ENCODE results near the gene DIP2A. TPM values are rescaled to one million over a fixed set of nuclear protein-coding genes. Genes with fewer than 3 reads are reported as not detected.
"Not testable (repeated sequence)": the region's sequence is repeated elsewhere in the genome, so short reads cannot be mapped to it uniquely, and the experiment has no call there.

DIP2A gene
- total RNA-seq, 2 experiments from 2014 or later, result 52.9 to 53.2 TPM

DNA sequence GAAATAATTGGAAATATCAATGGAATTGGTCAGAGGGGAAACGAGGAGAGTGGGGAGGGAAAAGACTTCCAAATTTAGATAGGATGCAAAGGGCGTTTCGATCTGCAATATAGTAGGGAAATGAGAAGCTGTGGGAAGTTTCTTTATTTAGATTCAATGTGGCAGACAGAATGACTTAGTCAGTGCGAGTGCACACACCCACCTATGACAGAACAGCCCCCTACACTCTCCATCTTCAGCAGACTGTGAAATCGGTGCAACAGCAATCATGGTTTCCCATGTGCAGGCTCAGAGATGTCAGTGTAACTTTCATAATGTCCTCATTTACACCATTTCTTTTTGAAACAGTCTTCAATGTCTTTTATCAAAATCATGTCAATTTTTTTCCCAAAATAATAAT is 46.0 kb downstream of the DIP2A start:
- ChIA-PET CTCF (interaction anchor here (0.9 kb wide), 1 partner anchor 11 kb away, joined by 3 read pairs; no protein-coding TSS in a partner anchor), POLR2A (interaction anchor here (0.7 kb wide), 1 partner anchor 46 kb away, joined by 3 read pairs; no protein-coding TSS in a partner anchor)
- Mint-ChIP-seq H3K4me1 (peaks cover 50% of the 10 kb centered on the region), H3K9me3 (no peaks in the 10 kb centered on the region), H3K36me3 (ENCODE audit: low read depth) (peaks cover 48% of the 10 kb centered on the region), H3K27me3 (no peaks in the 10 kb centered on the region), H3K4me3 (no peak overlapping the region), H3K27ac (peak overlapping the region; percentile 34)
- no peak for DNase-seq

- ChIA-PET POLR2A (no interaction called here), CTCF (no interaction called here)
- no peak for DNase-seq
- Mint-ChIP-seq H3K27me3 (no peaks in the 10 kb centered on the region), H3K4me3 (no peak overlapping the region), H3K27ac (no peak overlapping the region), H3K36me3 (ENCODE audit: low read depth) (peaks cover 65% of the 10 kb centered on the region), H3K9me3 (no peaks in the 10 kb centered on the region), H3K4me1 (peaks cover 33% of the 10 kb centered on the region)
These were observed 48.9 kb downstream of the DIP2A start for GRCh38 chr21:46507562-46507961.

- Mint-ChIP-seq H3K36me3 (ENCODE audit: low read depth) (peaks cover 58% of the 10 kb centered on the region), H3K27me3 (no peaks in the 10 kb centered on the region), H3K9me3 (no peaks in the 10 kb centered on the region), H3K27ac (no peak overlapping the region), H3K4me1 (peaks cover 19% of the 10 kb centered on the region), H3K4me3 (no peak overlapping the region)
- CTCF ChIA-PET, result no interaction called here
- POLR2A ChIA-PET, result interaction anchor here (3.6 kb wide), 1 partner anchor 10 kb away, joined by 12 read pairs; no protein-coding TSS in a partner anchor
- no peak for DNase-seq
These were observed 51.2 kb downstream of the DIP2A start for GRCh38 chr21:46509741-46510502.

GRCh38 chr21:46515109-46515508 is 56.4 kb downstream of the DIP2A start:
- Mint-ChIP-seq H3K36me3 (ENCODE audit: low read depth) (peaks cover 67% of the 10 kb centered on the region), H3K27me3 (no peaks in the 10 kb centered on the region), H3K4me1 (peaks cover 17% of the 10 kb centered on the region), H3K27ac (peak overlapping the region; percentile 52), H3K9me3 (no peaks in the 10 kb centered on the region), H3K4me3 (no peak overlapping the region)
- DNase-seq, result no peak
- ChIA-PET POLR2A (interaction anchor here (1.2 to 1.4 kb wide), 2 partner anchors 14 to 57 kb away, joined by 3 to 4 read pairs; no protein-coding TSS in a partner anchor), CTCF (interaction anchor here (1.0 kb wide), 1 partner anchor 11 kb away, joined by 3 read pairs; no protein-coding TSS in a partner anchor)

GRCh38 chr21:46516068-46516467 is 57.4 kb downstream of the DIP2A start:
- CTCF ChIA-PET, result interaction anchor here (1.0 kb wide), 1 partner anchor 12 kb away, joined by 3 read pairs; no protein-coding TSS in a partner anchor
- POLR2A ChIA-PET, result interaction anchor here (1.4 to 1.5 kb wide), 2 partner anchors 20 to 58 kb away, joined by 3 read pairs; no protein-coding TSS in a partner anchor
- DNase-seq, result no peak

DNA sequence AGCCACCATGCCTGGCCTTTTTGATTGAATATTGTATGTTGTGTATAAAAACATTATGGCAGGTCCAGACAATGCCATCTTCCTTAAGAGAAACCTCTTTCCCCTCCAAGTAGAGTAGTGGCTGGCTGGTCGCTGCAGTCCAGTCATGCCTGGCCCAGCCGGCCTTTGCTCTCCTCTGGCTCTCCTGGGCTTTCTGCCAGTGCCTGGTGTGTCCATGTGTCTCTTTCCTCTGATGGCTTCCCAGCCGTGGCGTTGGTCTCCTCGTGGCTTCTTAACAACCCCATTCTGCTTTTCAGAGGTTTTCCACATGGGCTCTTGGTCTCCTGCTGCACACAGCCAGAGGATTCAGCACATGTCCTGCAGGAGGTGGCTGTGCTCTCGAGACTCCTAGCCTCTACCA is 58.7 kb downstream of the DIP2A start:
- H3K27ac Mint-ChIP-seq, result no peak overlapping the region
- CTCF ChIA-PET, result no interaction called here
- H3K36me3 Mint-ChIP-seq (ENCODE audit: low read depth), result peaks cover 54% of the 10 kb centered on the region
- no peaks in the 10 kb centered on the region for H3K27me3 Mint-ChIP-seq
- DNase-seq, result no peak
- H3K4me1 Mint-ChIP-seq, result peaks cover 16% of the 10 kb centered on the region
- no peaks in the 10 kb centered on the region for H3K9me3 Mint-ChIP-seq
- H3K4me3 Mint-ChIP-seq, result no peak overlapping the region
- POLR2A ChIA-PET, result interaction anchor here (1.5 to 2.0 kb wide), 2 partner anchors 19 to 118 kb away, joined by 3 to 6 read pairs; partner anchors contain the start of gene PRMT2

More at GRCh38 chr21:46516068-46516467, 57.4 kb downstream of the DIP2A start:
- H3K27me3 Mint-ChIP-seq, result no peaks in the 10 kb centered on the region
- H3K9me3 Mint-ChIP-seq, result no peaks in the 10 kb centered on the region
- no peak overlapping the region for H3K27ac Mint-ChIP-seq
- peaks cover 64% of the 10 kb centered on the region for H3K36me3 Mint-ChIP-seq (ENCODE audit: low read depth)
- H3K4me3 Mint-ChIP-seq, result no peak overlapping the region
- peaks cover 16% of the 10 kb centered on the region for H3K4me1 Mint-ChIP-seq

- POLR2A ChIA-PET, result interaction anchor here (1.0 to 2.0 kb wide), 3 partner anchors 11 to 117 kb away, joined by 4 to 6 read pairs (median 4); partner anchors contain the start of gene PRMT2
These were observed 60.4 kb downstream of the DIP2A start for GRCh38 chr21:46518983-46519583.

GRCh38 chr21:46527393-46527792 is 68.7 kb downstream of the DIP2A start:
- H3K4me3 Mint-ChIP-seq, H3K4me1 Mint-ChIP-seq, CTCF ChIA-PET, H3K27ac Mint-ChIP-seq, H3K27me3 Mint-ChIP-seq, DNase-seq, H3K9me3 Mint-ChIP-seq, POLR2A ChIA-PET: not testable (repeated sequence)
- peaks cover 28% of the 10 kb centered on the region for H3K36me3 Mint-ChIP-seq (ENCODE audit: low read depth)

More at GRCh38 chr21:46518983-46519583, 60.4 kb downstream of the DIP2A start:
- Mint-ChIP-seq H3K36me3 (ENCODE audit: low read depth) (peaks cover 47% of the 10 kb centered on the region), H3K4me3 (no peak overlapping the region), H3K9me3 (no peaks in the 10 kb centered on the region), H3K27ac (no peak overlapping the region), H3K4me1 (peaks cover 16% of the 10 kb centered on the region), H3K27me3 (no peaks in the 10 kb centered on the region)
- no peak for DNase-seq
- CTCF ChIA-PET, result no interaction called here

- DNase-seq, result no peak
- ChIA-PET POLR2A (no interaction called here), CTCF (no interaction called here)
- Mint-ChIP-seq H3K9me3 (no peaks in the 10 kb centered on the region), H3K4me3 (no peak overlapping the region), H3K27me3 (no peaks in the 10 kb centered on the region), H3K27ac (no peak overlapping the region), H3K36me3 (ENCODE audit: low read depth) (peaks cover 29% of the 10 kb centered on the region), H3K4me1 (peaks cover 5% of the 10 kb centered on the region)
These were observed 69.1 kb downstream of the DIP2A start for GRCh38 chr21:46527801-46528200.

DNA sequence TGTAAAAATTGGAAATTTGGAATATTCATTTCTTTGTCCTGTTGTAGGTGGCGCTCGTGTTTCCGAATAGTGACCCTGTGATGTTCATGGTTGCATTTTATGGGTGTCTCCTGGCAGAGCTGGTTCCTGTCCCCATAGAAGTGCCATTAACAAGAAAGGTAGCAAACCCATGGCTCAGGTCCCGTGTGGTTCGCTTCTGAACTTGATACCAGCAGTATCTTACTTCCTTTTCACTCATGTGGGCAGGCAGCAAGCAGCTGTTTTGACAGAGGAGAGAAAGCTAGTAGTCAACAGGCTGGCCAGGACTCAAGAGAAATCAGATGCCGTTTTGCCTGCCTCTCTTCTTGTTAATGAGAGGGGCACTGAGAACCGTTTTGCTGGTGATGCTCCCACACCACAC is 73.4 kb downstream of the DIP2A start:
- Mint-ChIP-seq H3K36me3 (ENCODE audit: low read depth) (peaks cover 36% of the 10 kb centered on the region), H3K4me1 (peaks cover 1% of the 10 kb centered on the region), H3K27me3 (no peaks in the 10 kb centered on the region), H3K4me3 (no peak overlapping the region), H3K27ac (no peak overlapping the region), H3K9me3 (no peaks in the 10 kb centered on the region)
- ChIA-PET CTCF (interaction anchor here (0.8 to 1.3 kb wide), 6 partner anchors 12 to 107 kb away, joined by 3 to 6 read pairs (median 3); no protein-coding TSS in a partner anchor), POLR2A (interaction anchor here (0.7 to 2.1 kb wide), 4 partner anchors 30 to 389 kb away, joined by 3 to 7 read pairs (median 4); no protein-coding TSS in a partner anchor)
- DNase-seq, result no peak

DNA sequence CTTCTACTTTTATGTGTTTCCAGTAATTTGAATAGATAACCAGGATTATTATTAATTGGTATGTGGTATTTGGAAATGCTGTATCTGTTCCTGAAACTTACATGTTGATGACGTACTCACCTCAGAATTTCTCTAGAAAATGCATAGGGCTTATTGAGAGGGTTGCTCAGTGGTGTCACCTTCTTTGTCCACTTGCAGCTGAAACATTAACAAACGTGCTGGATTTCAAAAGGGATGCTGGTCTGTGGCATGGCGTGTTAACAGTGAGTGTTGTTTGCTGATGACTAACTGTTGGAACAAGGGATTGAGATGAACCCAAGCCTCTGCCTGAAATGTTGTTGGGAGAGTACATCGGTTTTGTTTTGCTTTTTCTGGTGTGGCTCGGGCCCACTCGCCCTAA is 78.3 kb downstream of the DIP2A start:
- H3K27ac Mint-ChIP-seq, result no peak overlapping the region
- no peak overlapping the region for H3K4me3 Mint-ChIP-seq
- no peak for DNase-seq
- ChIA-PET CTCF (no interaction called here), POLR2A (no interaction called here)
- no peaks in the 10 kb centered on the region for H3K9me3 Mint-ChIP-seq
- peaks cover 41% of the 10 kb centered on the region for H3K36me3 Mint-ChIP-seq (ENCODE audit: low read depth)
- H3K27me3 Mint-ChIP-seq, result no peaks in the 10 kb centered on the region
- peaks cover under 1% of the 10 kb centered on the region for H3K4me1 Mint-ChIP-seq

GRCh38 chr21:46538262-46538661 is 79.6 kb downstream of the DIP2A start:
- ChIA-PET CTCF (no interaction called here), POLR2A (interaction anchor here (1.7 kb wide), 1 partner anchor 21 kb away, joined by 4 read pairs; no protein-coding TSS in a partner anchor)
- no peak overlapping the region for H3K4me3 Mint-ChIP-seq
- peaks cover 37% of the 10 kb centered on the region for H3K36me3 Mint-ChIP-seq (ENCODE audit: low read depth)
- no peaks in the 10 kb centered on the region for H3K9me3 Mint-ChIP-seq
- no peaks in the 10 kb centered on the region for H3K4me1 Mint-ChIP-seq
- no peak overlapping the region for H3K27ac Mint-ChIP-seq
- no peak for DNase-seq
- no peaks in the 10 kb centered on the region for H3K27me3 Mint-ChIP-seq
